Parathyroid adenoma (tissue), 2 donors: ENCODE results near the gene CENPF.
"Not testable (repeated sequence)": the region's sequence is repeated elsewhere in the genome, so short reads cannot be mapped to it uniquely, and the experiment has no call there.

Source experiments
- H2AFZ ChIP-seq: fragments of 300-600 bp; sonication (generic); one replicate; pipeline ENCODE4 v1.7.0; 2017; ENCODE audit warnings: antibody characterized with exemption, mild to moderate bottlenecking
- H3K27ac ChIP-seq: fragments of 300-600 bp; sonication (generic); one replicate; pipeline ENCODE4 v1.7.0; 2017
- H3K27me3 ChIP-seq: fragments of 300-600 bp; sonication (generic); one replicate; pipeline ENCODE4 v1.7.0; 2017; ENCODE audit warnings: low read length; ENCODE audit not compliant: control insufficient read depth, insufficient read depth
- H3K36me3 ChIP-seq: fragments of 300-600 bp; sonication (generic); one replicate; pipeline ENCODE4 v1.7.0; 2017; ENCODE audit warnings: low read length; ENCODE audit not compliant: control insufficient read depth, insufficient read depth
- H3K4me1 ChIP-seq: fragments of 300-600 bp; sonication (generic); one replicate; pipeline ENCODE4 v1.7.0; 2017; ENCODE audit warnings: control low read depth
- H3K4me2 ChIP-seq: fragments of 300-600 bp; sonication (generic); one replicate; pipeline ENCODE4 v1.7.0; 2017; ENCODE audit warnings: low read length
- H3K4me3 ChIP-seq: fragments of 300-600 bp; sonication (generic); one replicate; pipeline ENCODE4 v1.7.0; 2017; ENCODE audit warnings: low read depth, low read length
- H3K79me2 ChIP-seq: fragments of 300-600 bp; sonication (generic); one replicate; pipeline ENCODE4 v1.7.0; 2017; ENCODE audit warnings: control low read depth
- H3K9ac ChIP-seq: fragments of 300-600 bp; sonication (generic); one replicate; pipeline ENCODE4 v1.7.0; 2017; ENCODE audit warnings: mild to moderate bottlenecking
- H3K9me3 ChIP-seq: fragments of 300-600 bp; sonication (generic); one replicate; pipeline ENCODE4 v1.7.0; 2017; ENCODE audit warnings: low read length; ENCODE audit not compliant: control insufficient read depth
- TF ChIP-seq, protein P1 (sequence below): fragments of 300-600 bp; sonication (generic); IDR thresholded peaks from one replicate; pipeline ENCODE4 v1.7.0; 2017; ENCODE audit warnings: antibody characterized with exemption, mild to moderate bottlenecking
- donor health status: primary hyperparathyroidism.

The CENPF gene

DNA sequence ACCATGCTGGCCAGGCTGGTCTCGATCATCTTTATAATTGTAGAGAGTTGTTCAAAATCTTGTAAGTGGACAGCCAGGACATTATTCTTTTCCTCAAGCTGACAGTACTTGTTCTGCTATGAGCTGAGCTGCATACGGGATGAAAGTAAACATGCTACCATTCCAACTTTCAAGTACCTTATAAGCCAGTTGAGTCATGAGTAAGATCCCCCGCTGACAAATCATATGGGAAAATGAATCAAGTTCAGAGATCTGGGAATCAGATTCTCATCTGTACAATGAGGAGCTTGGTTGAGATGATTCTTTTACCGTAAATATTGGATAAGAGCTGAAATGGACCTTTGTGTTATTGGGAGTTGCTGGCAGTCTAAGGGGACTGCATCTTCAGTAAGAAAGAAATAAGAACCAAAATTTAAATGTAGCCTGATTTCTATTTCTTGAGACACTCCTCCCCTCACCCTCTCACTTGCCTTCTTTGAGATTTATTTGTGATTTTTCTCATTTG lies 62.7 kb downstream of the CENPF start:
- Histone ChIP-seq H3K36me3 (no peaks in the 10 kb centered on the region), H3K4me2 (no peak overlapping the region), H3K9ac (no peak overlapping the region), H3K4me3 (no peak overlapping the region), H3K9me3 (no peaks in the 10 kb centered on the region), H3K79me2 (no peaks in the 10 kb centered on the region), H2AFZ (no peak overlapping the region), H3K27me3 (no peaks in the 10 kb centered on the region), H3K4me1 (no peaks in the 10 kb centered on the region), H3K27ac (no peak overlapping the region)
- TF ChIP-seq, protein P1, sequence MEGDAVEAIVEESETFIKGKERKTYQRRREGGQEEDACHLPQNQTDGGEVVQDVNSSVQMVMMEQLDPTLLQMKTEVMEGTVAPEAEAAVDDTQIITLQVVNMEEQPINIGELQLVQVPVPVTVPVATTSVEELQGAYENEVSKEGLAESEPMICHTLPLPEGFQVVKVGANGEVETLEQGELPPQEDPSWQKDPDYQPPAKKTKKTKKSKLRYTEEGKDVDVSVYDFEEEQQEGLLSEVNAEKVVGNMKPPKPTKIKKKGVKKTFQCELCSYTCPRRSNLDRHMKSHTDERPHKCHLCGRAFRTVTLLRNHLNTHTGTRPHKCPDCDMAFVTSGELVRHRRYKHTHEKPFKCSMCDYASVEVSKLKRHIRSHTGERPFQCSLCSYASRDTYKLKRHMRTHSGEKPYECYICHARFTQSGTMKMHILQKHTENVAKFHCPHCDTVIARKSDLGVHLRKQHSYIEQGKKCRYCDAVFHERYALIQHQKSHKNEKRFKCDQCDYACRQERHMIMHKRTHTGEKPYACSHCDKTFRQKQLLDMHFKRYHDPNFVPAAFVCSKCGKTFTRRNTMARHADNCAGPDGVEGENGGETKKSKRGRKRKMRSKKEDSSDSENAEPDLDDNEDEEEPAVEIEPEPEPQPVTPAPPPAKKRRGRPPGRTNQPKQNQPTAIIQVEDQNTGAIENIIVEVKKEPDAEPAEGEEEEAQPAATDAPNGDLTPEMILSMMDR: no peak

DNA sequence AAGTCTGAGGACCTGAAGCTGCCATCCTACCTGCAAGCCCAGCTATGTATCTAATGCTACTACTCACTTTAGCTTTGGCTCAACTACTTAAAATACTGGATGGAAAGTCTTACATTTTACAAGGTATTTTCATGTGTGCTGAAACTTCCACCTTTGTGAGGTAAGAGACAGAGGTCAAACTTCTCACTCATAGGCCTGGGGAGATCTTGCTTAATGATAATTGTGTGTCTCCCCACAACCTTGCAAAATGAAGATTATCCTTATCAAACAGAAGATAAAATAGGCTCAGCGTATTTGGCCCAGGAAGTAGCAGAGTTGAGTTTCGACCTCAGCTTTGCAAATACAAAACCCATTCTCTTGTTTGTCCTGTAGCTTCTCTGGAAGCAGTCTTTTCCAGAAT lies 63.7 kb downstream of the CENPF start:
- no peaks in the 10 kb centered on the region for H3K79me2 ChIP-seq
- H3K27me3 ChIP-seq: no peaks in the 10 kb centered on the region
- H3K9me3 ChIP-seq: no peaks in the 10 kb centered on the region
- H3K4me1 ChIP-seq: no peaks in the 10 kb centered on the region
- H2AFZ ChIP-seq: no peak overlapping the region
- H3K27ac ChIP-seq: no peak overlapping the region
- no peaks in the 10 kb centered on the region for H3K36me3 ChIP-seq
- H3K4me3 ChIP-seq: no peak overlapping the region
- H3K9ac ChIP-seq: no peak overlapping the region
- H3K4me2 ChIP-seq: no peak overlapping the region
- TF ChIP-seq, protein P1: no peak

DNA sequence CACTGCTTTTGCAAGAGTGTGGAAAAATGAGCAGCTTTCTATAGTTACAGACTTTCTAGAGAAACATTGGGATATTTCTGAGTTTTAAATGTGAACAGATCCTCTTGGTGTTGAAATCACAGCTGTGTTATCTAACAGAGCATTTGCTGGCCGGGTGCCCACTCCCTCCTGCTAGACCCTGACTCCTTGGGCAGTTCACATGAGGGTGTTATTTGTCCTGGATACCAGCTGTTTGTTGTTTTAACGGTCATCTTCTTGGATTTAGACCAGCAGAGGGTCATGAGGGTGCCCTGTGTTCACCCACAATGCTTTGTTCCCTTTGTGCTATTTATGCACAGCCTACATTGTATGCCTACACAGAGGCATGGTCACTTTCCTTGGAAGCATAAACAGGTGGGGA lies 67.1 kb downstream of the CENPF start:
- Histone ChIP-seq H3K79me2 (no peaks in the 10 kb centered on the region), H3K36me3 (no peaks in the 10 kb centered on the region), H3K27ac (no peak overlapping the region), H3K4me2 (no peak overlapping the region), H2AFZ (no peak overlapping the region), H3K9ac (no peak overlapping the region), H3K27me3 (no peaks in the 10 kb centered on the region), H3K4me3 (no peak overlapping the region), H3K9me3 (no peaks in the 10 kb centered on the region), H3K4me1 (no peaks in the 10 kb centered on the region)
- TF ChIP-seq, protein P1: no peak

DNA sequence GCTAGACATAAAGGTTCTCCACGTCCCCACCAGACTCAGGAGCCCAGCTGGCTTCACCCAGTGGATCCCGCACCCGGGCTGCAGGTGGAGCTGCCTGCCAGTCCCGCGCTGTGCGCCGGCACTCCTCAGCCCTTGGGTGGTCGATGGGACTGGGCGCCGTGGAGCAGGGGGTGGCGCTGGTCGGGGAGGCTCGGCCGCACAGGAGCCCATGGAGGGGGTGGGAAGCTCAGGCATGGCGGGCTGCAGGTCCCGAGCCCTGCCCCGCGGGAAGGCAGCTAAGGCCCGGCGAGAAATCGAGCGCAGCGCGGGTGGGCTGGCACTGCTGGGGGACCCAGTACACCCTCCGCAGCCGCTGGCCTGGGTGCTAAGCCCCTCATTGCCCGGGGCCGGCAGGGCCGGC lies 70.0 kb downstream of the CENPF start:
- not testable (repeated sequence) for H3K79me2 ChIP-seq, H3K4me3 ChIP-seq, H3K9ac ChIP-seq

DNA sequence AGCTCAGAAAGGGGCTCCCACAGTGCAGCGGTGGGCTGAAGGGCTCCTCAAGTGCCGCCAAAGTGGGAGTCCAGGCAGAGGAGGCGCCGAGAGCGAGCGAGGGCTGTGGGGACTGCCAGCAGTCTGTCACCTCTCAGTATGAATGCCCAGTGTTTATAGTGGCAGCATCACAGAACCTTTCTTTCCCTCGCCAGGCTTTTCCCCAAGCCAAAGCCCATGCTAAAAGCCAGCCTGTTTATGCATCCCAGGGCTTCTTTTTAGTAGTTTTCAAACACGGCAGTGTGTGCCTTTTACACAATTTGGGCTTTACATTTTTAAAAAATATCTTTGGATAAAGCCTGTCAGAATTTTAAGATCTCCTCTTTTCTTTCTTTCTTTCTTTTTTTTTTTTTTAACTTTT lies 70.6 kb downstream of the CENPF start:
- TF ChIP-seq, protein P1: no peak
- H3K4me1 ChIP-seq: no peaks in the 10 kb centered on the region
- H3K27ac ChIP-seq: no peak overlapping the region
- H3K9me3 ChIP-seq: no peaks in the 10 kb centered on the region
- no peak overlapping the region for H2AFZ ChIP-seq
- no peaks in the 10 kb centered on the region for H3K27me3 ChIP-seq
- no peak overlapping the region for H3K4me2 ChIP-seq
- H3K4me3 ChIP-seq: no peak overlapping the region
- H3K9ac ChIP-seq: no peak overlapping the region
- H3K36me3 ChIP-seq: no peaks in the 10 kb centered on the region
- no peaks in the 10 kb centered on the region for H3K79me2 ChIP-seq

More for the DNA sequence above, 70.0 kb downstream of the CENPF start:
- H3K27ac ChIP-seq, H2AFZ ChIP-seq, H3K4me2 ChIP-seq, H3K36me3 ChIP-seq, H3K27me3 ChIP-seq, H3K4me1 ChIP-seq, H3K9me3 ChIP-seq: not testable (repeated sequence)

DNA sequence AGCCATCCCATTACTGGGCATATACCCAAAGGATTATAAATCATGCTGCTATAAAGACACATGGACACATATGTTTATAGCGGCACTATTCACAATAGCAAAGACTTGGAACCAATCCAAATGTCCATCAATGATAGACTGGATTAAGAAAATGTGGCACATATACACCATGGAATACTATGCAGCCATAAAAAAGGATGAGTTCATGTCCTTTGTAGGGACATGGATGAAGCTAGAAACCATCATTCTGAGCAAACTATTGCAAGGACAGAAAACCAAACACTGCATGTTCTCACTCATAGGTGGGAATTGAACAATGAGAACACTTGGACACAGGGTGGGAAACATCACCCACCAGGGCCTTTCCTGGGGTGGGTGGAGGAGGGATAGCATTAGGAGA lies 72.5 kb downstream of the CENPF start:
- not testable (repeated sequence) for H3K4me2 ChIP-seq, H3K79me2 ChIP-seq, H3K4me3 ChIP-seq, H3K27me3 ChIP-seq, H3K9ac ChIP-seq, H3K36me3 ChIP-seq, H3K4me1 ChIP-seq, H3K27ac ChIP-seq, H2AFZ ChIP-seq, H3K9me3 ChIP-seq
